ENCODE data around the gene ZNF862. TPM values are rescaled to one million over a fixed set of nuclear protein-coding genes. Genes with fewer than 3 reads are reported as not detected.

Gene ZNF862
- total and polyA plus RNA-seq, 2 of the 8 experiments (the other 6 are each of a cell fraction or from before 2014, with no cell fraction given), result 1.8 to 3.9 TPM

DNA sequence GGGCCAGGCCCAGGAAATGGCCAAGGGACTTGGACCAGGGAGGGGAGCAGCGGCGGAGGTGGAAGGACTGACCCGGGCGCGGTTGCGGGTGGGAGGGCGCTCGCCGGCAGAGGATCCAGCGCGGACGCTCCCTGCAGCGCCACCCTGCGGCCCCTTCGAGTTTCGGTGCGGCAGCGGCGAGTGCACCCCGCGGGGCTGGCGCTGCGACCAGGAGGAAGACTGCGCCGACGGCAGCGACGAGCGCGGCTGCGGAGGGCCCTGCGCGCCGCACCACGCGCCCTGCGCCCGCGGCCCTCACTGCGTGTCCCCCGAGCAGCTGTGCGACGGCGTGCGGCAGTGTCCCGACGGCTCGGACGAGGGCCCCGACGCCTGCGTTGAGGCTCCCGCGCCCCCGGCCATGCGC is 48.0 kb upstream of the ZNF862 start (continued):
- TF ChIP-seq ATF3 (IDR thresholded peaks at IDR 0.05; ENCODE audit: insufficient read depth, low read depth, low read length) (no peak), SP4 (IDR thresholded peaks at IDR 0.05; ENCODE audit: low read length) (no peak), KDM1A (IDR thresholded peaks at IDR 0.05; ENCODE audit: borderline replicate concordance, low read length) (0 out of 2 replicates have a peak, but pooled peaks have one; percentile 12), RXRA (IDR thresholded peaks at IDR 0.05; ENCODE audit: insufficient read depth, low read depth, low read length) (no peak), GABPA (IDR thresholded peaks at IDR 0.05; ENCODE audit: borderline replicate concordance, insufficient read depth, low read length) (no peak; the same call in 1 of the 2 replicates), JUND (IDR thresholded peaks at IDR 0.05; ENCODE audit: low read length) (no peak), EZH2 (IDR thresholded peaks at IDR 0.05; ENCODE audit: low read depth, low read length, severe bottlenecking) (peak; percentile 37), CHD7 (IDR thresholded peaks at IDR 0.05; ENCODE audit: insufficient replicate concordance, low read length) (no peak), SIN3A (conservative IDR thresholded peaks at IDR 0.05 in 1 of 2, IDR thresholded peaks at IDR 0.05 in 1 of 2; ENCODE audit: low read depth in 1 of 2, low read length in 2 of 2) (0 out of 4 replicates have a peak, but pooled peaks of 1 of the 2 experiments have one; percentile 24), CREB1 (IDR thresholded peaks at IDR 0.05) (no peak), SP2 (IDR thresholded peaks at IDR 0.05; ENCODE audit: low read length) (no peak)
